ENCODE data around the gene PLCL2.

- TF ChIP-seq, protein P1, sequence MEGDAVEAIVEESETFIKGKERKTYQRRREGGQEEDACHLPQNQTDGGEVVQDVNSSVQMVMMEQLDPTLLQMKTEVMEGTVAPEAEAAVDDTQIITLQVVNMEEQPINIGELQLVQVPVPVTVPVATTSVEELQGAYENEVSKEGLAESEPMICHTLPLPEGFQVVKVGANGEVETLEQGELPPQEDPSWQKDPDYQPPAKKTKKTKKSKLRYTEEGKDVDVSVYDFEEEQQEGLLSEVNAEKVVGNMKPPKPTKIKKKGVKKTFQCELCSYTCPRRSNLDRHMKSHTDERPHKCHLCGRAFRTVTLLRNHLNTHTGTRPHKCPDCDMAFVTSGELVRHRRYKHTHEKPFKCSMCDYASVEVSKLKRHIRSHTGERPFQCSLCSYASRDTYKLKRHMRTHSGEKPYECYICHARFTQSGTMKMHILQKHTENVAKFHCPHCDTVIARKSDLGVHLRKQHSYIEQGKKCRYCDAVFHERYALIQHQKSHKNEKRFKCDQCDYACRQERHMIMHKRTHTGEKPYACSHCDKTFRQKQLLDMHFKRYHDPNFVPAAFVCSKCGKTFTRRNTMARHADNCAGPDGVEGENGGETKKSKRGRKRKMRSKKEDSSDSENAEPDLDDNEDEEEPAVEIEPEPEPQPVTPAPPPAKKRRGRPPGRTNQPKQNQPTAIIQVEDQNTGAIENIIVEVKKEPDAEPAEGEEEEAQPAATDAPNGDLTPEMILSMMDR (IDR thresholded peaks at IDR 0.05; ENCODE audit: extremely low read depth in 1 of 2, insufficient read depth in 1 of 2, low read depth in 1 of 2, low read length in 2 of 2) = peak; percentile 66 to 86
- TF ChIP-seq MYC (IDR thresholded peaks at IDR 0.05; ENCODE audit: low read depth, low read length) (no peak), POLR2AphosphoS5 (IDR thresholded peaks at IDR 0.05; ENCODE audit: insufficient read depth, low read depth, low read length) (peak; percentile 29), EZH2 (IDR thresholded peaks at IDR 0.05; ENCODE audit: borderline replicate concordance, low read depth, low read length, severe bottlenecking) (no peak), POLR2A (IDR thresholded peaks at IDR 0.05; ENCODE audit: low read depth, low read length) (no peak), GATA2 (IDR thresholded peaks at IDR 0.05; ENCODE audit: insufficient read depth, insufficient read length, low read depth, low read length) (no peak)
Measured at GRCh38 chr3:16884084-16884747, 539 bp upstream of the PLCL2 start.
